Measurements from ENCODE around the gene NAPA.

Gene NAPA

GRCh38 chr19:47494211-47494547 lies 20.7 kb downstream of the NAPA start:
- in situ Hi-C loops (cut with HindIII; ENCODE audit: low sequenced_read_pairs) = loop anchor here (5.0 kb wide), 1 partner anchor 118 kb away; no protein-coding TSS in a partner anchor
- no peak for TF ChIP-seq CTCF (IDR thresholded peaks at IDR 0.05; ENCODE audit: low read depth, low read length, missing control alignments)
- no peak overlapping the region for H3K4me3 ChIP-seq (ENCODE audit: low read depth, low read length)
- no peak for DNase-seq (ENCODE audit: low read depth)

DNA sequence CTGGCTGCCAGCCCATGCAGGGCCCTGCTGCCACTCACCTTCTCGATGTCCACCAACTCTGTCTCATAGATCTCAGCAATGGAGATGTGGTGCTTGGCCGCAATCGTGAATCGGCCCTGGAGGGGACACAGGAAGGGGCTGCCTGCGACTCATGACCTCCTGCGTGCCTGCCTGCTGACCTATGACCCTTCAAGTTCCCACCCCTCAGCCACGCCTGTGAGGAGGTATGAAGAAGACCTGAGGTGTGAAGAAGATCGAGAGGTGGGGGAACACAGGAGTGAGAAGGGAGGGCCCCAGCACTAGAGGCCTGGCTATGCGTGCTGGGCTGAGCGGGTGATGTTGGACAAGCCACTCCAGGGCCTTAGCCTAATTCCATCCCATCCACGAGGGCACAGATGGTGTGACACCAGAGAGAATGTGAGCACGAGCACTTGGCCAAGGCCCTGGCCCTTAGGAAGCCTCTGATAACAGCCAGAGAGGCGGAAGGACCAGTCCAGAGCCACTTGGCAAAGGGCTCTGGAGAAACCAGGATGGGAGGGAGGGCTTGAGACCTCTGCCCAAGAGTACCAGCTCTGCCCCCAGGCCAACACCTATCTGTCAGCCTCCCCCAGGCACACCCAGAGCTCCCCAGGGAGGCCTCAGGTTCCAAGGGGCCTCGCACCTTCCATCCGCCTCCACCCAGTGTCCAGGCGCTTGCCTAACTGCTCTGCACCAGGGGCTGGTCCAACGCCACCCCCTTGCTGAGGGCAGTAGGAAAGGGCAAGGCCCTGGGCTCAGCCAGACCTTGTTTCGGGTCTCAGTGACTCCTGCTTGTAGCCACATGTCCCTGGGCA lies 21.3 kb downstream of the NAPA start:
- in situ Hi-C loops (cut with HindIII; ENCODE audit: low sequenced_read_pairs) = loop anchor here (5.0 kb wide), 1 partner anchor 119 kb away; no protein-coding TSS in a partner anchor
- H3K4me3 ChIP-seq (ENCODE audit: low read depth, low read length) = no peak overlapping the region
- DNase-seq (ENCODE audit: low read depth) = no peak
- no peak for TF ChIP-seq CTCF (IDR thresholded peaks at IDR 0.05; ENCODE audit: low read depth, low read length, missing control alignments)

- no peak for TF ChIP-seq CTCF (IDR thresholded peaks at IDR 0.05; ENCODE audit: low read depth, low read length, missing control alignments)
- H3K4me3 ChIP-seq (ENCODE audit: low read depth, low read length) = no peak overlapping the region
- no peak for DNase-seq (ENCODE audit: low read depth)
- in situ Hi-C loops (cut with HindIII; ENCODE audit: low sequenced_read_pairs) = loop anchor here (5.0 kb wide), 1 partner anchor 120 kb away; no protein-coding TSS in a partner anchor
Observed at GRCh38 chr19:47492571-47493377, 22.1 kb downstream of the NAPA start.

DNA sequence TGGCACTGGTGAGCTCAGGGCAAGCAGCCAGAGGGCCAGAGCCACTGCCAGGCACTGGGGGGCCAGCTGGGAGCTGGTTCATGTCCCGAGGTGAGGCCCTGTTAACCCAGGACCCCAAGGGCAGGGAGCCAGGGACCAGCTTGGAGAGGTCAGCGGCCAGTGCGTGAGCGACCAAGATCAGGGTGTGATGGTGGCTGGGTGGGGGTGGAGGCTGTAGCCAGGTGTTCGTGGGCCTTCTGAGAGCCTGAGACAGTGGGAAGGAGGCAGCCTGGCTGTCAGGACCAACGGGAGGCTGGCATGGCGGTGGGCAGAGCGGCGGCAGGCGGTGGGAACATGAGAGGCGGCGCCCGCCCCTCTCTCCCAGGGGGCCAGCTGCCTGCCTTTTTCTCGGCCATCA lies 22.7 kb downstream of the NAPA start:
- in situ Hi-C loops (cut with HindIII; ENCODE audit: low sequenced_read_pairs) = loop anchor here (5.0 kb wide), 1 partner anchor 120 kb away; no protein-coding TSS in a partner anchor
- DNase-seq (ENCODE audit: low read depth) = no peak
- H3K4me3 ChIP-seq (ENCODE audit: low read depth, low read length) = no peak overlapping the region
- TF ChIP-seq CTCF (IDR thresholded peaks at IDR 0.05; ENCODE audit: low read depth, low read length, missing control alignments) = no peak

- TF ChIP-seq CTCF (IDR thresholded peaks at IDR 0.05; ENCODE audit: low read depth, low read length, missing control alignments) = no peak
- DNase-seq (ENCODE audit: low read depth) = no peak
- no peak overlapping the region for H3K4me3 ChIP-seq (ENCODE audit: low read depth, low read length)
- in situ Hi-C loops (cut with HindIII; ENCODE audit: low sequenced_read_pairs) = loop anchor here (5.0 kb wide), 1 partner anchor 121 kb away; no protein-coding TSS in a partner anchor
Observed at GRCh38 chr19:47491358-47492136, 23.3 kb downstream of the NAPA start.

DNA sequence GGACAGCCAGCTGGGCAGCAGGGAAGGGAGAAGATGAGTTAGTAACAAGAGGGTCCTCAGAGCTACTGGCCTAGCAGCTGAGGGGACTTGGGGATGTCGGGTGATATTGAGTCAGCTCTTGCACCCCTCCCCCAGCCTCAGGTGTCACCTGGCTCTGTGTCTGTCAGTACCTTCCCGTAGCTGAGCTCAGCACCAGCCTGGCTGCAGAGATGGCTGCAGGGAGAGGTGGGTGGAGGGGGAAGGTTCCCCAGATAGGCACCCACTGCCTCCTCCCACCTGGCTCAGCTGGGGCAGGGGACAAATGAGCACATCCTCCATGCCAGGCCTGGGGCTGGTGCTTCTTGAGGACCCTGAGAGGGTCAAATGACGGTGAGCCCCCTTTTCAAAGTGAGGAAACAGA lies 24.0 kb downstream of the NAPA start:
- no peak for DNase-seq (ENCODE audit: low read depth)
- TF ChIP-seq CTCF (IDR thresholded peaks at IDR 0.05; ENCODE audit: low read depth, low read length, missing control alignments) = no peak
- H3K4me3 ChIP-seq (ENCODE audit: low read depth, low read length) = no peak overlapping the region
- in situ Hi-C loops (cut with HindIII; ENCODE audit: low sequenced_read_pairs) = loop anchor here (5.0 kb wide), 1 partner anchor 121 kb away; no protein-coding TSS in a partner anchor
